K562 (cell line): Measurements from ENCODE around the gene CGNL1. TPM values are rescaled to one million over a fixed set of nuclear protein-coding genes. Genes with fewer than 3 reads are reported as not detected.
A peak's percentile ranks its signal among the peaks of the same experiment; 100 is the strongest.

Experiments used
- ATAC-seq: fragments of 200-7000 bp; cut with Tn5 transposase; 3 replicates; pipeline ENCODE4 v1.9.1; 2020; ENCODE audit warnings: moderate library complexity
- BruUV-seq: library from RNA; stranded (reverse); fragments of 400-500 nt; replicated peaks from 2 replicates; lab custom pipeline; 2021; lab: Mats Ljungman, UMichigan
- CTCF ChIA-PET: fragments of 300-600 bp; formaldehyde crosslinking; extraction: SDS; loops from one replicate; lab custom pipeline; 2021; ENCODE audit warnings: low intra/inter-chr PET ratio; lab: Yijun Ruan, JAX
- POLR2A ChIA-PET: fragments of 300-600, 350-650 bp; sonication (Branson Sonifier 250); formaldehyde crosslinking; extraction: SDS; loops from one replicate; lab custom pipeline; 2021; ENCODE audit warnings: antibody characterized with exemption, inconsistent platforms; lab: Yijun Ruan, JAX
- DNase-seq, 4 experiments: peaks; one replicate each; pipeline versions ENCODE4 v3.0.0 to v3.0.0-alpha.2; 2011 to 2018; ENCODE audit warnings: low spot score in 3 of 4, mixed read lengths in 3 of 4; ENCODE audit errors: extremely low read depth in 1 of 4
- FAIRE-seq: peaks from 2 replicates; lab custom pipeline; 2011; peaks lifted over from hg19 to GRCh38; lab: Jason Lieb, UNC
- H2AFZ ChIP-seq: 2 replicates; pipeline ENCODE4 v1.6.0; 2011; ENCODE audit warnings: low read depth, low read length, control low read depth, inconsistent platforms
- H3K27ac ChIP-seq: fragments of 200-600 bp; 3 replicates; pipeline ENCODE4 v1.8.0; 2011; ENCODE audit warnings: low read depth, mild to moderate bottlenecking, control low read depth, inconsistent platforms, low read length, moderate library complexity, mixed read lengths; ENCODE audit errors: extremely low read depth
- H3K27me3 ChIP-seq, 2 experiments: fragments of 300-600 bp in 1 of 2; 2 replicates in 1 of 2; 3 replicates in 1 of 2; pipeline versions ENCODE4 v1.6.0 to v1.8.0; 2011; ENCODE audit warnings: inconsistent platforms in 2 of 2, low read length in 2 of 2, mild to moderate bottlenecking in 1 of 2, mixed read lengths in 1 of 2, moderate library complexity in 1 of 2; ENCODE audit not compliant: control insufficient read depth in 2 of 2, insufficient read depth in 2 of 2
- H3K36me3 ChIP-seq: fragments of 300-600 bp; 3 replicates; pipeline ENCODE4 v1.8.0; 2011; ENCODE audit warnings: mild to moderate bottlenecking, low read length, inconsistent platforms; ENCODE audit not compliant: control insufficient read depth, insufficient read depth
- H3K4me1 ChIP-seq, 2 experiments: fragments of 200-600 bp in 1 of 2; replicated peaks in 1 of 2; 2 replicates in 1 of 2; 3 replicates in 1 of 2; pipeline versions ENCODE4 v1.5.1 to v1.8.0; 2011; ENCODE audit warnings: inconsistent platforms in 2 of 2, low read length in 2 of 2, mild to moderate bottlenecking in 1 of 2, mixed read lengths in 1 of 2, moderate library complexity in 1 of 2; ENCODE audit not compliant: control insufficient read depth in 2 of 2, insufficient read depth in 2 of 2
- H3K4me2 ChIP-seq: 2 replicates; pipeline ENCODE4 v1.6.1; 2011; ENCODE audit warnings: low read length, control low read depth, inconsistent platforms, mixed read lengths; ENCODE audit not compliant: insufficient read depth
- H3K4me3 ChIP-seq: fragments of 200-600 bp; sonication (generic), shearing (Covaris generic); 2 replicates; pipeline ENCODE4 v1.5.1; 2016; ENCODE audit warnings: control low read depth, inconsistent platforms
- H3K79me2 ChIP-seq: fragments of 200-600 bp; 3 replicates; pipeline ENCODE4 v1.8.0; 2011; ENCODE audit warnings: low read length, inconsistent platforms; ENCODE audit not compliant: control insufficient read depth, insufficient read depth
- H3K9ac ChIP-seq, 2 experiments: 2 replicates each; pipeline versions ENCODE4 v1.6.0 to v1.6.1; 2011; ENCODE audit warnings: low read depth in 2 of 2, low read length in 2 of 2, control low read depth in 1 of 2, inconsistent platforms in 1 of 2, mild to moderate bottlenecking in 1 of 2, mixed read lengths in 1 of 2; ENCODE audit not compliant: insufficient read depth in 1 of 2
- H3K9me1 ChIP-seq: one replicate; pipeline ENCODE4 v1.6.0; 2011; ENCODE audit warnings: inconsistent platforms, mild to moderate bottlenecking, low read length, moderate library complexity; ENCODE audit not compliant: control insufficient read depth, insufficient read depth
- H3K9me3 ChIP-seq: replicated peaks from 2 replicates; pipeline ENCODE4 v1.5.1; 2011; ENCODE audit warnings: low read depth, low read length, inconsistent platforms; ENCODE audit not compliant: control insufficient read depth, insufficient read depth
- H4K20me1 ChIP-seq: replicated peaks from 2 replicates; pipeline ENCODE4 v1.6.1; 2011; ENCODE audit warnings: low read length, inconsistent platforms, mixed read lengths; ENCODE audit not compliant: control insufficient read depth, insufficient read depth
- SAFB ChIP-seq: fragments of 200-400 bp; formaldehyde crosslinking; IDR thresholded peaks from 2 replicates; pipeline ENCODE4 v1.6.1; 2017; ENCODE audit warnings: low read depth, low read length, borderline replicate concordance
- ZNF639 ChIP-seq, 2 experiments: fragments of 200-800 bp in 1 of 2; sonication (Bioruptor generic) in 1 of 2; sonication (generic) in 1 of 2; formaldehyde crosslinking in 1 of 2; IDR thresholded peaks in 1 of 2; conservative IDR thresholded peaks in 1 of 2; 2 replicates each; pipeline versions ENCODE4 v1.5.0 to v1.6.1; 2016 to 2020; ENCODE audit warnings: missing compliant biosample characterization in 1 of 2, missing genetic modification characterization in 1 of 2, missing genetic modification reagents in 1 of 2
- WGBS: fragments of 100-300 bp; shearing (Covaris generic); methylation state at CpG from one replicate; pipeline ENCODE4 v1.1.6; 2016; ENCODE audit warnings: low coverage, mixed read lengths; ENCODE audit not compliant: insufficient coverage; ENCODE audit errors: missing lambda C conversion rate; 5-methylcytosine and 5-hydroxymethylcytosine counted together
- in situ Hi-C: fragments of 300-500 bp; cut with MboI; formaldehyde crosslinking; loops from 4 replicates; pipeline ENCODE4 v1.15.0; 2018; ENCODE audit warnings: inconsistent platforms, mixed read lengths
- intact Hi-C: fragments of 100-400 bp; cut with micrococcal nuclease; formaldehyde crosslinking; loops from 2 replicates; pipeline ENCODE4 v1.14.2; 2022
- polyA plus RNA-seq, 8 experiments: library from polyadenylated mRNA; depleted of rRNA in 4 of 8; stranded (reverse) in 5 of 8; unstranded in 3 of 8; fragments of >200 nt; fragmentation: Nextera tagmentation in 2 of 8; fragmentation: Illumina TruSeq in 1 of 8; extraction: Ambion mirVana in 2 of 8; extraction: Trizol in 1 of 8; gene quantifications; 2 replicates each; pipeline versions ENCODE4 v1.2.1 to v1.2.3, GENCODE V29; 2011 to 2014; ENCODE audit warnings: inconsistent platforms in 1 of 8, missing spikeins in 1 of 8
- total RNA-seq, 7 experiments: library from RNA; depleted of rRNA in 6 of 7; stranded (reverse); fragments of >200 nt in 6 of 7; fragmentation: Illumina TruSeq in 2 of 7; extraction: Trizol in 2 of 7; gene quantifications; 2 replicates each; pipeline versions ENCODE4 v1.2.1 to v1.2.3, GENCODE V29; 2011 to 2021; ENCODE audit warnings: low replicate concordance in 1 of 7

CGNL1 gene
- total and polyA plus RNA-seq, 9 of the 15 experiments (the other 6 are each of a cell fraction or from before 2014, with no cell fraction given) = 0.01 to 0.07 TPM; not detected in 7

GRCh38 chr15:57328897-57329296 is 47.4 kb upstream of the CGNL1 start:
- TF ChIP-seq ZNF639 (CRISPR knock-in tag; conservative IDR thresholded peaks at IDR 0.05 in 1 of 2, IDR thresholded peaks at IDR 0.05 in 1 of 2) = 0 out of 4 replicates have a peak, but pooled peaks of 1 of the 2 experiments have one; percentile 25
- no peak for TF ChIP-seq SAFB
- Histone ChIP-seq H3K4me1 (peaks cover 42 to 50% of the 10 kb centered on the region in 2 experiments), H3K9me1 (no peaks in the 10 kb centered on the region), H3K36me3 (no peaks in the 10 kb centered on the region), H3K9me3 (no peaks in the 10 kb centered on the region), H2AFZ (peak overlapping the region; percentile 95), H3K79me2 (no peaks in the 10 kb centered on the region), H3K4me2 (peak overlapping the region; percentile 69), H3K4me3 (no peak overlapping the region), H3K27ac (peak overlapping the region; percentile 65; the same call in 1 of the 3 replicates), H3K27me3 (no peaks in the 10 kb centered on the region), H3K9ac (peak overlapping the region; percentile 40 to 66; a peak in 2 of 4 replicates), H4K20me1 (no peaks in the 10 kb centered on the region)
- BruUV-seq = no TSS peak
- FAIRE-seq (no peak), ATAC-seq (no peak), DNase-seq (no peak)
- WGBS = 24% methylated on average over 5 of the region's 5 CpGs
- ChIA-PET POLR2A (interaction anchor here (0.6 to 1.3 kb wide), 4 partner anchors 9 to 198 kb away, joined by 3 to 5 read pairs (median 3); no protein-coding TSS in a partner anchor), CTCF (interaction anchor here (1.0 to 1.6 kb wide), 2 partner anchors 198 to 200 kb away, joined by 3 to 11 read pairs; no protein-coding TSS in a partner anchor)
- in situ Hi-C loops = no loop called here
- intact Hi-C loops = no loop called here
